A549 (cell line): ENCODE measurements around the gene DOCK7.

Experiments used
- FOSL2 ChIP-seq, 2 experiments: fragments of 450-650 bp in 1 of 2; fragments of >200 bp in 1 of 2; sonication (Bioruptor Twin) in 1 of 2; formaldehyde crosslinking; IDR thresholded peaks; 2 replicates each; pipeline versions ENCODE4 v1.5.0 to v1.6.1; 2016 to 2020; ENCODE audit warnings: mild to moderate bottlenecking in 1 of 2, moderate library complexity in 1 of 2
- ZC3H11A ChIP-seq: fragments of 450-650 bp; IDR thresholded peaks from 2 replicates; pipeline ENCODE4 v1.6.1; 2014; ENCODE audit warnings: antibody characterized with exemption, mild to moderate bottlenecking
- TF ChIP-seq, protein P1 (sequence below): fragments of >200 bp; sonication (Bioruptor Twin); formaldehyde crosslinking; IDR thresholded peaks from 3 replicates; pipeline ENCODE4 v1.5.1; 2016
- TF ChIP-seq, protein P2 (sequence below): fragments of 250-450 bp; sonication (Bioruptor Pico); IDR thresholded peaks from 2 replicates; pipeline ENCODE4 v1.5.0; 2021; ENCODE audit warnings: mild to moderate bottlenecking, moderate library complexity, borderline replicate concordance

DNA sequence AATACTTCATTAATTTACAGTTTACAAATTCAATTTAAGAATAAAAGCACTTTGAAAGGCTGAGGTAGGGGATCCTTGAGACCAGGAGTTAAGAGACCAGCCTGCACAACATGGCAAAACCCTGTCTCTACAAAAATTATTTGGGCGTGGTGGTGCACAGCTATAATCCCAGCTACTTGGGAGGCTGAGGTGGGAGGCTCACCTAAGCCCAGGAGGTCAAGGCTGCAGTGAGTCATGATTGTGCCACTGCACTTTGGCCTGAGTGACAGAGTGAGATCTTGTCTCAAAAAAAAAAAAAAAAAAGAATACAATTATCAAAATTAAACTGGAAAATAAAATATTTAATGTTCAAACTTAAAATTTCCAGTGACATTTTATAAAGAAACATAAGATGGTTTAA is 179.2 kb downstream of the DOCK7 start:
- TF ChIP-seq, protein P1, sequence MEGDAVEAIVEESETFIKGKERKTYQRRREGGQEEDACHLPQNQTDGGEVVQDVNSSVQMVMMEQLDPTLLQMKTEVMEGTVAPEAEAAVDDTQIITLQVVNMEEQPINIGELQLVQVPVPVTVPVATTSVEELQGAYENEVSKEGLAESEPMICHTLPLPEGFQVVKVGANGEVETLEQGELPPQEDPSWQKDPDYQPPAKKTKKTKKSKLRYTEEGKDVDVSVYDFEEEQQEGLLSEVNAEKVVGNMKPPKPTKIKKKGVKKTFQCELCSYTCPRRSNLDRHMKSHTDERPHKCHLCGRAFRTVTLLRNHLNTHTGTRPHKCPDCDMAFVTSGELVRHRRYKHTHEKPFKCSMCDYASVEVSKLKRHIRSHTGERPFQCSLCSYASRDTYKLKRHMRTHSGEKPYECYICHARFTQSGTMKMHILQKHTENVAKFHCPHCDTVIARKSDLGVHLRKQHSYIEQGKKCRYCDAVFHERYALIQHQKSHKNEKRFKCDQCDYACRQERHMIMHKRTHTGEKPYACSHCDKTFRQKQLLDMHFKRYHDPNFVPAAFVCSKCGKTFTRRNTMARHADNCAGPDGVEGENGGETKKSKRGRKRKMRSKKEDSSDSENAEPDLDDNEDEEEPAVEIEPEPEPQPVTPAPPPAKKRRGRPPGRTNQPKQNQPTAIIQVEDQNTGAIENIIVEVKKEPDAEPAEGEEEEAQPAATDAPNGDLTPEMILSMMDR, result no peak
- TF ChIP-seq FOSL2 (IDR thresholded peaks at IDR 0.05) (no peak), FOSL2 (CRISPR knock-in tag; IDR thresholded peaks at IDR 0.05) (no peak), ZC3H11A (no peak)
- TF ChIP-seq, protein P2, sequence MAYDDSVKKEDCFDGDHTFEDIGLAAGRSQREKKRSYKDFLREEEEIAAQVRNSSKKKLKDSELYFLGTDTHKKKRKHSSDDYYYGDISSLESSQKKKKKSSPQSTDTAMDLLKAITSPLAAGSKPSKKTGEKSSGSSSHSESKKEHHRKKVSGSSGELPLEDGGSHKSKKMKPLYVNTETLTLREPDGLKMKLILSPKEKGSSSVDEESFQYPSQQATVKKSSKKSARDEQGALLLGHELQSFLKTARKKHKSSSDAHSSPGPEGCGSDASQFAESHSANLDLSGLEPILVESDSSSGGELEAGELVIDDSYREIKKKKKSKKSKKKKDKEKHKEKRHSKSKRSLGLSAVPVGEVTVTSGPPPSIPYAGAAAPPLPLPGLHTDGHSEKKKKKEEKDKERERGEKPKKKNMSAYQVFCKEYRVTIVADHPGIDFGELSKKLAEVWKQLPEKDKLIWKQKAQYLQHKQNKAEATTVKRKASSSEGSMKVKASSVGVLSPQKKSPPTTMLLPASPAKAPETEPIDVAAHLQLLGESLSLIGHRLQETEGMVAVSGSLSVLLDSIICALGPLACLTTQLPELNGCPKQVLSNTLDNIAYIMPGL (CRISPR knock-in tag), result no peak
